ENCODE data around the gene TMBIM4.
A peak's percentile ranks its signal among the peaks of the same experiment; 100 is the strongest.

The TMBIM4 gene

GRCh38 chr12:66132408-66132807 is 37.4 kb downstream of the TMBIM4 start:
- peaks cover 47% of the 10 kb centered on the region for H3K4me1 Mint-ChIP-seq

DNA sequence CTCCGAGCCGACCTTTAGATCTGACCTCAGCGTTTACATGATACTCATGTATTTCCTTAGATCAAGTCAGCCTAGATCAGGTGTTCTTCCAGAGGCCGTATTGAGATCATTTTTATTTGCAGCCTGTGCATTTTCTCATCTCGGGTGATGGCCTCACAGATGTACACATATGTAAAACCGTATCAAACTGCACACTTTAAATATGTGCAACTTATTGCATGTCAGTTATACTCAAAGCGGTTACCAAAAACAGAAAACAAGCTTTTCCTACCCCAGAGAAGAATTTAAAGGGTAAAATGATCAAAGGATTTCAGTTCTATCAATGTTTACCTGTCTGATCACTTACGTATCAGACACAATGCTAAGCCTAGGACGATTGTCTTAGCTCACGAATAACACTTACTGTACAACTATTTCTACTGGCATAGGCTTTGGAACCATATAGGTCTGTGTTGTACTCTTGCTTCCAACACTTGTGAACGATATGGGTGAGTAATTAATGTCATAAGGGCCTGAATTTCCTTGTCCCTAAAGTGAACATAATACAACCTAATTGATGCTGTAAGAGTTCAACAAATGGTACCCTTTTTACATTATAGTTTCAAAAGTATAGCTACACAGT is 38.6 kb downstream of the TMBIM4 start:
- H3K27me3 Mint-ChIP-seq = no peaks in the 10 kb centered on the region
- H3K27ac Mint-ChIP-seq = peak overlapping the region; percentile 92
- peak overlapping the region; percentile 98 for H3K4me3 Mint-ChIP-seq
- peaks cover 22% of the 10 kb centered on the region for H3K36me3 Mint-ChIP-seq
- H3K9me3 Mint-ChIP-seq = no peaks in the 10 kb centered on the region
- peaks cover 58% of the 10 kb centered on the region for H3K4me1 Mint-ChIP-seq

More at GRCh38 chr12:66132408-66132807, 37.4 kb downstream of the TMBIM4 start:
- no peak overlapping the region for H3K4me3 Mint-ChIP-seq
- no peaks in the 10 kb centered on the region for H3K27me3 Mint-ChIP-seq
- peaks cover 20% of the 10 kb centered on the region for H3K36me3 Mint-ChIP-seq
- no peaks in the 10 kb centered on the region for H3K9me3 Mint-ChIP-seq
- no peak overlapping the region for H3K27ac Mint-ChIP-seq

DNA sequence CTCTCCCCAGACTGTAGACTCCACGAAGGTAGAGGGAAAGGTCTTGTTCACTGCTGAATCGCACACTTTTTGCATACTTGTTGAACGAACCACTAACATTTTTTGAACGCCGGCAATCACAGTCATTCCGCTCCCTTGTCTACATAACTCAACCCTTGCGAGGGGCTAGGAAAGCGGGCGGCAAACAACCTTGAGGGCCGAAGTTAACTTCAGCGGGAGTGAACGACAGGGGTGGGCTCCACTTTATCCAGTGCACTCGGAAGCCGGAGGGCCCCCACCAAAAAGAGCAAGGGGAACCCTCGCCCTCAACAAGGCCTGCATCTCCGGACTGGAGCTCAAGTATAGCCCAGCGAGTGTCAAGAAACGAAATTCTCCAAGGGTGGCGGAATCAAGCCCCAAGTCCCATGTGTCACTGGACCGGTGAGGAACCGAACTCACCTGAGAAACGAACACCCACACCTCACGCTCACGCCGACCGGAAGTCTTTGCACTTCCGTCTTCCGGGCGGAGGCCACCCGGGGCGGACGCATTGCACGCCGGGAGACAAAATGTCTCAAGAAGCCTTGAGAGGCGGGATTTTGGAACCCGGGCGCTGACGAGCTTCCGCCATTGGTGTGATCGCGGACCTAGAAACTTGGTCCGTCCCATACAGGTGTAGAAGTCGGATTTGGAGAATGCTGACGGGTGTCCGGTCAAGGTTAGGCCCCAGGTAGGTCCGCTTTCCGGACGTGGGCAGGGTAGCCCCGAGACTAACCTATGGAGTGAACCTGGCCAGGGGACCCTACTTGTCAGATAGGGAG is 39.3 kb downstream of the TMBIM4 start, which contains the start of gene LLPH:
Gene LLPH, minus strand, starts transcription at position 484 of the 800 bp plus-strand sequence. CDS start 1,644 bp downstream, outside the sequence.
- Mint-ChIP-seq H3K36me3 (peaks cover 24% of the 10 kb centered on the region), H3K9me3 (no peaks in the 10 kb centered on the region), H3K27me3 (no peaks in the 10 kb centered on the region), H3K27ac (peak within 1 kb of the TSS; percentile 92), H3K4me3 (peak within 1 kb of the TSS; percentile 98), H3K4me1 (peaks cover 63% of the 10 kb centered on the region)

GRCh38 chr12:66129934-66130266 is 39.9 kb downstream of the TMBIM4 start:
- Mint-ChIP-seq H3K4me1 (peaks cover 68% of the 10 kb centered on the region), H3K36me3 (peaks cover 28% of the 10 kb centered on the region), H3K4me3 (peak overlapping the region; percentile 98), H3K27ac (peak overlapping the region; percentile 92), H3K27me3 (no peaks in the 10 kb centered on the region), H3K9me3 (no peaks in the 10 kb centered on the region)

- Mint-ChIP-seq H3K36me3 (peaks cover 34% of the 10 kb centered on the region), H3K4me3 (peak overlapping the region; percentile 98), H3K4me1 (peaks cover 77% of the 10 kb centered on the region), H3K27me3 (no peaks in the 10 kb centered on the region), H3K27ac (peak overlapping the region; percentile 86), H3K9me3 (no peaks in the 10 kb centered on the region)
These were observed 42.1 kb downstream of the TMBIM4 start for GRCh38 chr12:66127650-66128049.

DNA sequence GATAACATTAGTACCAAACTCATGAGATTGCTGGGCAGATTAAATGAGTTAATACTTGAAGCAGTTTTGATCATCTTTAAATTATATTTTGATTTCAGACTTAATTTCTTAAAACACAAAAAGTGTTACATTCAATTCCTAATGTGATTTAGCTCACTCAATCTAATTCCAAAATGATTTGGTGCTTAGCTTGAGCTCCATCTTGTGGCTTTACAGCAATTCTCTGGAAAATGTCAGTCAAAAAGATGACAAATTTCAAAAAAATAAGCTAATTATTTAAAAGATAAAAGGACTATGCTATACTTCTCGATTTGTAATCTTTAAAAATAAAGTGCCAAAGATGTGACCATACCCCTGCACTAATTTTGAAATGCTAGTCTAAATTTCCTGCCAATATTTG is 49.3 kb downstream of the TMBIM4 start:
- H3K27me3 Mint-ChIP-seq = no peaks in the 10 kb centered on the region
- no peak overlapping the region for H3K27ac Mint-ChIP-seq
- peaks cover 33% of the 10 kb centered on the region for H3K4me1 Mint-ChIP-seq
- H3K4me3 Mint-ChIP-seq = no peak overlapping the region
- no peaks in the 10 kb centered on the region for H3K9me3 Mint-ChIP-seq
- H3K36me3 Mint-ChIP-seq = peaks cover 18% of the 10 kb centered on the region

GRCh38 chr12:66119870-66120241 is 49.9 kb downstream of the TMBIM4 start:
- no peaks in the 10 kb centered on the region for H3K27me3 Mint-ChIP-seq
- H3K9me3 Mint-ChIP-seq = no peaks in the 10 kb centered on the region
- H3K4me1 Mint-ChIP-seq = peaks cover 27% of the 10 kb centered on the region
- no peak overlapping the region for H3K4me3 Mint-ChIP-seq
- peaks cover 13% of the 10 kb centered on the region for H3K36me3 Mint-ChIP-seq
- H3K27ac Mint-ChIP-seq = peak overlapping the region; percentile 77

DNA sequence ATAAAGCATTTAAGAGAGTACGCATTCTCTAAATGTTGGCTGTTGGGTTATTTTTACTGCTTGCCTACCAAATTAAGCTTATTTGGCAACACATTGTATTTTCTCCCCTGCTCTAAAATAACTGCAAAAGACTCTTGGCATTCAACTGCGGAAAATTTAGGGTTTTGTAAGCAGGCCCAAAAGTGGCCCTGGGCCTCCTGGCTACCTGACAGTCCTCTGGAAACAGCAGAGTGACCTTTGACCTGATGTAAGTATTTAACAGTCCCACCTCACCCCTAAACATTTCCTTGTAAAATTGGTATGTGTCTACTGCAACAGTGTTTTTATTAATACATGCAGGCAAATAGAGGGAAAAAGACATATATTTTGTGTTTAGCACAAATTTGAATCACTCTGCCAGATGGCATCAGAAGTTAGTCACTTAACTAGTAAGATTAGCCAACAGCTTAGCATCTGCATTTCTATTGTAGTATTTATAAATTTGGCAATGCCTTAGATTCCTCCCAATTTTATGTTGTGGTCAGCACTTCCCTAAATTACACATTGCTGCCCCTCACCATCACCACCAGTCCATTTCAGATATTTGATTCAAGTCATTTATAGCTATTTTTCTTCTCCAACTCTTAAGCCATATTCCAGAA is 50.4 kb downstream of the TMBIM4 start:
- Mint-ChIP-seq H3K27me3 (no peaks in the 10 kb centered on the region), H3K4me1 (peaks cover 23% of the 10 kb centered on the region), H3K36me3 (peaks cover 12% of the 10 kb centered on the region), H3K9me3 (no peaks in the 10 kb centered on the region), H3K27ac (peak overlapping the region; percentile 77), H3K4me3 (no peak overlapping the region)

GRCh38 chr12:66118240-66118891 is 51.4 kb downstream of the TMBIM4 start:
- peaks cover 22% of the 10 kb centered on the region for H3K4me1 Mint-ChIP-seq
- H3K9me3 Mint-ChIP-seq = no peaks in the 10 kb centered on the region

DNA sequence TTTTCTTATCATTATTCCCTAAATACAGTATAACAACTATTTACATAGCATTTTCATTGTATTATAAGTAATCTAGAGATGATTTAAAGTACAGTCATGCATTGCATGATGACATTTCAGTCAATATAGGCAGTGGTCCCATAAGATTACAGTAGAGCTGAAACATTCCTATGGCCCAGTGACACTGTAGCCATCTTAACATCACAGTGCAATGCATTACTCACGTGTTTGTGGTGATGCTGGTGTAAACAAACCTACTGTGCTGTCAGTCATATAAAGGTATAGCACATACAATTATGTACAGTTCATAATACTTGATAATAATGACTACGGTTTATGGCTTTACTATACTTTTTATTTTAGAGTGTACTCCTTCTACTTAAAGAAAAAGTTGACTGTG is 52.6 kb downstream of the TMBIM4 start:
- Mint-ChIP-seq H3K4me1 (peaks cover 20% of the 10 kb centered on the region), H3K27ac (no peak overlapping the region), H3K4me3 (no peak overlapping the region), H3K27me3 (no peaks in the 10 kb centered on the region), H3K9me3 (no peaks in the 10 kb centered on the region), H3K36me3 (peaks cover 7% of the 10 kb centered on the region)

More at GRCh38 chr12:66118240-66118891, 51.4 kb downstream of the TMBIM4 start:
- H3K27ac Mint-ChIP-seq = no peak overlapping the region
- no peaks in the 10 kb centered on the region for H3K27me3 Mint-ChIP-seq
- H3K4me3 Mint-ChIP-seq = no peak overlapping the region
- H3K36me3 Mint-ChIP-seq = peaks cover 7% of the 10 kb centered on the region

- Mint-ChIP-seq H3K27me3 (no peaks in the 10 kb centered on the region), H3K9me3 (no peaks in the 10 kb centered on the region), H3K4me3 (no peak overlapping the region), H3K27ac (no peak overlapping the region), H3K36me3 (peaks cover 3% of the 10 kb centered on the region), H3K4me1 (peaks cover 14% of the 10 kb centered on the region)
These were observed 54.7 kb downstream of the TMBIM4 start for GRCh38 chr12:66115071-66115600.

DNA sequence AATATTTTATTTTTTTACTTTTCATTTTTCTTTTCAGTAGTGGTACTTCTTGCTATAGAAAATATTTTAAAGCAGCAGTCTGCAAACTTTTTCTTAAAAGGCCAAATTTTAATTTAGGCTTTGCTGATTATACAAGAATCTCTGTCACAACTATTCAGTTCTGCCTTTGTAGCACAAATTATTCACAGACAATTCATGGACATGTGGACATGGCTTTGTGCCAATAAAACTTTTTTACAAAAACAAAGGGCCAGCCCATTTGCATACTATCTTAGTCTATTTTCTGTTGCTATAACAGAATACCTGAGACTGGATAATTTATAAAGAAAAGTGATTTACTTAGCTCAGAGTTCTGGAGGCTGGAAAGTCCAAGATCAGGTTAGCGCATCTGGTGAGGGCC is 56.3 kb downstream of the TMBIM4 start:
- Mint-ChIP-seq H3K4me3 (no peak overlapping the region), H3K9me3 (no peaks in the 10 kb centered on the region), H3K4me1 (peaks cover 5% of the 10 kb centered on the region), H3K36me3 (no peaks in the 10 kb centered on the region), H3K27ac (no peak overlapping the region), H3K27me3 (no peaks in the 10 kb centered on the region)

GRCh38 chr12:66111605-66112004 is 58.2 kb downstream of the TMBIM4 start:
- H3K27ac Mint-ChIP-seq = peak overlapping the region; percentile 11
- no peak overlapping the region for H3K4me3 Mint-ChIP-seq
- H3K27me3 Mint-ChIP-seq = peaks cover 3% of the 10 kb centered on the region
- H3K9me3 Mint-ChIP-seq = no peaks in the 10 kb centered on the region
- peaks cover 10% of the 10 kb centered on the region for H3K4me1 Mint-ChIP-seq
- H3K36me3 Mint-ChIP-seq = no peaks in the 10 kb centered on the region

GRCh38 chr12:66109056-66109455 is 60.7 kb downstream of the TMBIM4 start:
- Mint-ChIP-seq H3K27ac (no peak overlapping the region), H3K27me3 (peaks cover 3% of the 10 kb centered on the region), H3K4me3 (no peak overlapping the region), H3K36me3 (no peaks in the 10 kb centered on the region), H3K9me3 (no peaks in the 10 kb centered on the region), H3K4me1 (peaks cover 7% of the 10 kb centered on the region)

DNA sequence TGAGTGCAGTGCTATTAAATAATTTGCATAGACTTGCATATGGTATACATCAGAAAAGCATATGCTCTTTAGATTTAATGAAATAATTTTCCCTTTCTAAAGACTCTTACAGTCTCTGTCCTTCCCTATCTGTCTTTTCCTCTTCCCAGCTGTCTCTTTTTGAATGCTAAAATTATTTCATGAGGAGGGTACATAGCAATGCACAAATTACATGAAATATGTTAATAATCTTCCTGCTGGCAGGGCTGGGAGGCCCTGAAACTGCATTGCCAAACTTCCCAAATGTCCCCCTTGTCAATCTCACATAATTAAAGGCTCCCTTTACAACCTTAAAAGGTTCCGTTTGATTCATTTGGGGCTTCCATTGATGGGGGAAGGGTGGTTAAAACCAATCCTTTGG is 61.4 kb downstream of the TMBIM4 start:
- Mint-ChIP-seq H3K36me3 (no peaks in the 10 kb centered on the region), H3K4me3 (no peak overlapping the region), H3K9me3 (no peaks in the 10 kb centered on the region), H3K27ac (no peak overlapping the region), H3K27me3 (peaks cover 3% of the 10 kb centered on the region), H3K4me1 (peaks cover 4% of the 10 kb centered on the region)
